Vagina (tissue), 2 donors: ENCODE data around the gene NOG.

Experiments used
- POLR2A ChIP-seq, 2 donors: fragments of 450-650 bp; IDR thresholded peaks; one replicate each; pipeline ENCODE4 v1.6.1; 2017; ENCODE audit warnings: antibody characterized with exemption in 2 of 2, mild to moderate bottlenecking in 2 of 2, moderate library complexity in 2 of 2
- TF ChIP-seq, protein P1 (sequence below), 3 experiments: fragments of 450-650 bp in 2 of 3; fragments of 200-600 bp in 1 of 3; sonication (generic) in 1 of 3; IDR thresholded peaks; one replicate each; pipeline ENCODE4 v1.5.1; 2017 to 2019; ENCODE audit warnings: antibody characterized with exemption in 3 of 3, mild to moderate bottlenecking in 2 of 3, moderate library complexity in 2 of 3

GRCh38 chr17:56623383-56623782 is 29.9 kb downstream of the NOG start:
- TF ChIP-seq POLR2A (IDR thresholded peaks at IDR 0.05): no peak
- TF ChIP-seq, protein P1, sequence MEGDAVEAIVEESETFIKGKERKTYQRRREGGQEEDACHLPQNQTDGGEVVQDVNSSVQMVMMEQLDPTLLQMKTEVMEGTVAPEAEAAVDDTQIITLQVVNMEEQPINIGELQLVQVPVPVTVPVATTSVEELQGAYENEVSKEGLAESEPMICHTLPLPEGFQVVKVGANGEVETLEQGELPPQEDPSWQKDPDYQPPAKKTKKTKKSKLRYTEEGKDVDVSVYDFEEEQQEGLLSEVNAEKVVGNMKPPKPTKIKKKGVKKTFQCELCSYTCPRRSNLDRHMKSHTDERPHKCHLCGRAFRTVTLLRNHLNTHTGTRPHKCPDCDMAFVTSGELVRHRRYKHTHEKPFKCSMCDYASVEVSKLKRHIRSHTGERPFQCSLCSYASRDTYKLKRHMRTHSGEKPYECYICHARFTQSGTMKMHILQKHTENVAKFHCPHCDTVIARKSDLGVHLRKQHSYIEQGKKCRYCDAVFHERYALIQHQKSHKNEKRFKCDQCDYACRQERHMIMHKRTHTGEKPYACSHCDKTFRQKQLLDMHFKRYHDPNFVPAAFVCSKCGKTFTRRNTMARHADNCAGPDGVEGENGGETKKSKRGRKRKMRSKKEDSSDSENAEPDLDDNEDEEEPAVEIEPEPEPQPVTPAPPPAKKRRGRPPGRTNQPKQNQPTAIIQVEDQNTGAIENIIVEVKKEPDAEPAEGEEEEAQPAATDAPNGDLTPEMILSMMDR (IDR thresholded peaks at IDR 0.05): no peak
